GM23338 (cell line): ENCODE measurements around the gene L3HYPDH. TPM values are rescaled to one million over a fixed set of nuclear protein-coding genes. Genes with fewer than 3 reads are reported as not detected.

Experiments
- ATAC-seq: fragments of 200-7000 bp; cut with Tn5 transposase; 3 replicates; pipeline ENCODE4 v1.9.1; 2020
- DNase-seq: peaks from one replicate; pipeline ENCODE4 v3.0.0-alpha.2; 2015; ENCODE audit warnings: low spot score
- H2AFZ ChIP-seq: fragments of 200-600 bp; sonication (generic); 2 replicates; pipeline ENCODE4 v1.8.0; 2016; ENCODE audit warnings: antibody characterized with exemption, mild to moderate bottlenecking, moderate library complexity
- H3F3A ChIP-seq: fragments of 200-600 bp; sonication (generic); replicated peaks from 2 replicates; pipeline ENCODE4 v1.8.0; 2017; ENCODE audit warnings: antibody characterized with exemption, mixed run types, low read depth
- H3K27ac ChIP-seq: fragments of 200-600 bp; sonication (generic); 2 replicates; pipeline ENCODE4 v1.6.1; 2016; ENCODE audit warnings: low read depth
- H3K27me3 ChIP-seq: fragments of 200-600 bp; sonication (generic); 2 replicates; pipeline ENCODE4 v1.8.0; 2016; ENCODE audit warnings: mild to moderate bottlenecking, mixed run types, moderate library complexity; ENCODE audit not compliant: insufficient read depth
- H3K36me3 ChIP-seq: fragments of 200-600 bp; sonication (generic); 2 replicates; pipeline ENCODE4 v1.8.0; 2016; ENCODE audit warnings: mild to moderate bottlenecking; ENCODE audit not compliant: insufficient read depth
- H3K4me1 ChIP-seq: fragments of 200-600 bp; sonication (generic); 2 replicates; pipeline ENCODE4 v1.8.0; 2016; ENCODE audit warnings: mild to moderate bottlenecking, moderate library complexity; ENCODE audit not compliant: insufficient read depth
- H3K4me2 ChIP-seq: fragments of 200-600 bp; sonication (generic); 2 replicates; pipeline ENCODE4 v1.7.1; 2017; ENCODE audit warnings: mixed run types
- H3K4me3 ChIP-seq: fragments of 200-600 bp; sonication (generic); 2 replicates; pipeline ENCODE4 v1.6.1; 2016; ENCODE audit warnings: mixed run types
- H3K79me2 ChIP-seq: fragments of 200-600 bp; sonication (generic); replicated peaks from 2 replicates; pipeline ENCODE4 v1.8.0; 2017; ENCODE audit warnings: mild to moderate bottlenecking; ENCODE audit not compliant: insufficient read depth
- H3K9me2 ChIP-seq: fragments of 200-600 bp; sonication (generic); 2 replicates; pipeline ENCODE4 v1.8.0; 2017; ENCODE audit not compliant: insufficient read depth
- H4K20me1 ChIP-seq: fragments of 200-600 bp; sonication (generic); replicated peaks from 2 replicates; pipeline ENCODE4 v1.8.0; 2017; ENCODE audit warnings: mild to moderate bottlenecking; ENCODE audit not compliant: insufficient read depth
- H3K27ac Mint-ChIP-seq: 2 replicates; pipeline ENCODE4 v1.8.0; 2020; ENCODE audit warnings: inconsistent platforms, mild to moderate bottlenecking, moderate library complexity, mixed read lengths
- H3K27me3 Mint-ChIP-seq: 3 replicates; pipeline ENCODE4 v1.8.0; 2022; ENCODE audit warnings: low read depth, mild to moderate bottlenecking, moderate library complexity, mixed read lengths, inconsistent platforms; ENCODE audit not compliant: insufficient read depth, poor library complexity
- H3K36me3 Mint-ChIP-seq: 3 replicates; pipeline ENCODE4 v1.8.0; 2021; ENCODE audit warnings: low read depth, mild to moderate bottlenecking, inconsistent platforms, moderate library complexity, mixed read lengths
- H3K4me1 Mint-ChIP-seq: 3 replicates; pipeline ENCODE4 v1.8.0; 2020; ENCODE audit warnings: mild to moderate bottlenecking, inconsistent platforms, mixed read lengths
- H3K4me3 Mint-ChIP-seq: 3 replicates; pipeline ENCODE4 v1.8.0; 2021; ENCODE audit warnings: moderate library complexity, mild to moderate bottlenecking, inconsistent platforms, mixed read lengths
- H3K9me3 Mint-ChIP-seq: 3 replicates; pipeline ENCODE4 v1.8.0; 2020; ENCODE audit warnings: moderate library complexity, mild to moderate bottlenecking, inconsistent platforms, mixed read lengths
- CREB1 ChIP-seq: fragments of 250-450 bp; sonication (Bioruptor Pico); IDR thresholded peaks from 2 replicates; pipeline ENCODE4 v1.5.0; 2020; ENCODE audit warnings: low read depth, mild to moderate bottlenecking, moderate library complexity
- JUNB ChIP-seq: IDR thresholded peaks from one replicate; pipeline ENCODE4 v1.6.1; 2016; ENCODE audit warnings: antibody characterized with exemption; ENCODE audit not compliant: unreplicated experiment
- REST ChIP-seq: IDR thresholded peaks from one replicate; pipeline ENCODE4 v1.6.1; 2018; ENCODE audit warnings: antibody characterized with exemption; ENCODE audit not compliant: unreplicated experiment
- ZNF462 ChIP-seq: fragments of 250-450 bp; sonication (Bioruptor Pico); IDR thresholded peaks from 2 replicates; pipeline ENCODE4 v1.5.0; 2020; ENCODE audit warnings: mild to moderate bottlenecking, moderate library complexity
- polyA plus RNA-seq: library from polyadenylated mRNA; unstranded; fragments of >200 nt; fragmentation: Nextera tagmentation; extraction: Ambion mirVana; gene quantifications from 2 replicates; pipeline ENCODE4 v1.2.1, GENCODE V29; 2016
- total RNA-seq: library from RNA; depleted of rRNA; stranded (reverse); fragments of >200 nt; shearing (Covaris generic); gene quantifications from 2 replicates; pipeline ENCODE4 v1.2.3, GENCODE V29; 2014

Gene L3HYPDH
- total and polyA plus RNA-seq, 2 experiments from 2014 or later = 18.6 to 24.8 TPM

GRCh38 chr14:59463787-59464485, 20.3 kb downstream of the L3HYPDH start:
- Mint-ChIP-seq H3K9me3 (no peaks in the 10 kb centered on the region), H3K36me3 (no peaks in the 10 kb centered on the region), H3K27me3 (peaks cover 21% of the 10 kb centered on the region), H3K4me1 (peaks cover 10% of the 10 kb centered on the region), H3K27ac (no peak overlapping the region), H3K4me3 (peak overlapping the region; percentile 81)
- H3K4me1 ChIP-seq = peaks cover 9% of the 10 kb centered on the region
- peak; percentile 51 for ATAC-seq
- H3K4me2 ChIP-seq = peak overlapping the region; percentile 92
- peaks cover 38% of the 10 kb centered on the region for H3K27me3 ChIP-seq
- peak; percentile 64 for DNase-seq
- H3K4me3 ChIP-seq = peak overlapping the region; percentile 77
- no peaks in the 10 kb centered on the region for H3K79me2 ChIP-seq
- TF ChIP-seq REST (no peak), CREB1 (0 out of 2 replicates have a peak, but pooled peaks have one; percentile 21)
- no peaks in the 10 kb centered on the region for H3K36me3 ChIP-seq
- no peaks in the 10 kb centered on the region for H3K9me2 ChIP-seq
- H4K20me1 ChIP-seq = peaks cover 14% of the 10 kb centered on the region
- H3K27ac ChIP-seq = no peak overlapping the region
- H3F3A ChIP-seq = no peaks in the 10 kb centered on the region; the same call in 1 of the 2 replicates
- H2AFZ ChIP-seq = peak overlapping the region; percentile 95

- H2AFZ ChIP-seq = no peak overlapping the region
- no peaks in the 10 kb centered on the region for H3K9me3 Mint-ChIP-seq
- H3K9me2 ChIP-seq = no peaks in the 10 kb centered on the region
- H3K4me1 ChIP-seq = peaks cover 9% of the 10 kb centered on the region
- no peak overlapping the region for H3K27ac ChIP-seq
- peaks cover 10% of the 10 kb centered on the region for H3K4me1 Mint-ChIP-seq
- H3K4me3 ChIP-seq = no peak overlapping the region
- no peaks in the 10 kb centered on the region; the same call in 1 of the 2 replicates for H3F3A ChIP-seq
- TF ChIP-seq JUNB (no peak), REST (no peak), ZNF462 (CRISPR knock-in tag) (no peak)
- no peak overlapping the region for H3K27ac Mint-ChIP-seq
- peaks cover 38% of the 10 kb centered on the region for H3K27me3 ChIP-seq
- H3K27me3 Mint-ChIP-seq = peaks cover 21% of the 10 kb centered on the region
- DNase-seq (no peak), ATAC-seq (no peak)
- H3K36me3 ChIP-seq = no peaks in the 10 kb centered on the region
- no peak overlapping the region for H3K4me2 ChIP-seq
- no peak overlapping the region for H3K4me3 Mint-ChIP-seq
- H4K20me1 ChIP-seq = peaks cover 14% of the 10 kb centered on the region
- H3K36me3 Mint-ChIP-seq = peaks cover 9% of the 10 kb centered on the region; the same call in 2 of the 3 replicates
- H3K79me2 ChIP-seq = no peaks in the 10 kb centered on the region
Observed at GRCh38 chr14:59461891-59462290, 22.3 kb downstream of the L3HYPDH start.
